Fibroblast of villous mesenchyme (primary cell): ENCODE data around the gene SLC16A8. TPM values are rescaled to one million over a fixed set of nuclear protein-coding genes. Genes with fewer than 3 reads are reported as not detected.
A peak's percentile ranks its signal among the peaks of the same experiment; 100 is the strongest.

Experiments
- DNase-seq: peaks from one replicate; pipeline ENCODE4 v3.0.0-alpha.2; 2010; ENCODE audit warnings: low read depth
- H3K4me3 ChIP-seq: 2 replicates; pipeline ENCODE4 v1.5.1; 2011; ENCODE audit warnings: low read depth, mild to moderate bottlenecking, low read length
- CTCF ChIP-seq: IDR thresholded peaks from 2 replicates; pipeline ENCODE4 v1.5.1; 2012; ENCODE audit warnings: low read depth, mild to moderate bottlenecking, low read length; ENCODE audit not compliant: insufficient read depth
- total RNA-seq: library from RNA; depleted of rRNA; stranded (reverse); fragments of >200 nt; gene quantifications from 2 replicates; pipeline ENCODE4 v1.2.3, GENCODE V29; 2012

Gene SLC16A8
- total RNA-seq, 1 donor = not detected

- no peak for TF ChIP-seq CTCF
- H3K4me3 ChIP-seq = no peak overlapping the region
- no peak for DNase-seq
These were observed 11.4 kb downstream of the SLC16A8 start for GRCh38 chr22:38072322-38073149.

GRCh38 chr22:38071421-38072321, 12.3 kb downstream of the SLC16A8 start:
- no peak for TF ChIP-seq CTCF
- DNase-seq = no peak
- H3K4me3 ChIP-seq = no peak overlapping the region

- no peak for DNase-seq
- TF ChIP-seq CTCF = no peak
These were observed 13.6 kb downstream of the SLC16A8 start for GRCh38 chr22:38070250-38070921.

GRCh38 chr22:38069372-38070249, 14.4 kb downstream of the SLC16A8 start:
- no peak overlapping the region for H3K4me3 ChIP-seq
- peak; percentile 49 for DNase-seq
- peak; percentile 59 for TF ChIP-seq CTCF

More at GRCh38 chr22:38070250-38070921, 13.6 kb downstream of the SLC16A8 start:
- no peak overlapping the region for H3K4me3 ChIP-seq

GRCh38 chr22:38068641-38069371, 15.2 kb downstream of the SLC16A8 start:
- H3K4me3 ChIP-seq = no peak overlapping the region

More at GRCh38 chr22:38068641-38069371, 15.2 kb downstream of the SLC16A8 start:
- TF ChIP-seq CTCF = no peak
- DNase-seq = no peak
